ENCODE results near the gene PRXL2B.

- TF ChIP-seq CTCF (conservative IDR thresholded peaks at IDR 0.05) (no peak), ZFX (IDR thresholded peaks at IDR 0.05) (no peak)
Measured at GRCh38 chr1:2588661-2589430, 2.3 kb downstream of the PRXL2B start.

Measured in C4-2B (cell line).